GM21737 (cell line): Measurements from ENCODE around the gene DACT2.
"Not testable (repeated sequence)": the region's sequence is repeated elsewhere in the genome, so short reads cannot be mapped to it uniquely, and the experiment has no call there.

Experiments used
- ATAC-seq: cut with Tn5 transposase; IDR thresholded peaks from one replicate; pipeline ENCODE4 v1.9.1; 2021; ENCODE audit warnings: mild to moderate bottlenecking, moderate library complexity; ENCODE audit not compliant: unreplicated experiment

The DACT2 gene

GRCh38 chr6:168326294-168327261, 7.0 kb upstream of the DACT2 start:
- no peak for ATAC-seq

GRCh38 chr6:168322966-168323365, 3.4 kb upstream of the DACT2 start:
- no peak for ATAC-seq

- no peak for ATAC-seq
Measured at GRCh38 chr6:168320634-168321033, 1.1 kb upstream of the DACT2 start.

- ATAC-seq = no peak
Measured at GRCh38 chr6:168318579-168319278, 848 bp downstream of the DACT2 start.

DNA sequence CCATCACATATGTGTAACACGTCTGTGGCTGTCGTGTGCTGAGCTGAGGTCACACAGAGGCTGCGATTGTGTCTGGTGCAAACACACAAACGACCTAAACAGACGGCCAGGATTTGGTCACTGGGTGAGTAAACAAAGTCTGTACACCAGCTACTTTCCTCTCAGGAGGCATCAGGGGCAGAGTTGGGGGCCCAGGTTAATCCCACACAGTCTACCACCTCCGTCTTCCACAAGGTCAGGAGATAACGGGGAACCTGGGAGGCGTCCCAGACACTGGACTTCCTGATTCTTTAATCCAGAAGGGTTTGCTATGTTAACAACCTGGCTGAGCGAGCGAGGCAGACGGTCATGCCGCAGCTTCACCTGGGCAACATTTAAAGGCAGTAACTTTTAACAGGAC, 1.5 kb downstream of the DACT2 start:
- no peak for ATAC-seq

DNA sequence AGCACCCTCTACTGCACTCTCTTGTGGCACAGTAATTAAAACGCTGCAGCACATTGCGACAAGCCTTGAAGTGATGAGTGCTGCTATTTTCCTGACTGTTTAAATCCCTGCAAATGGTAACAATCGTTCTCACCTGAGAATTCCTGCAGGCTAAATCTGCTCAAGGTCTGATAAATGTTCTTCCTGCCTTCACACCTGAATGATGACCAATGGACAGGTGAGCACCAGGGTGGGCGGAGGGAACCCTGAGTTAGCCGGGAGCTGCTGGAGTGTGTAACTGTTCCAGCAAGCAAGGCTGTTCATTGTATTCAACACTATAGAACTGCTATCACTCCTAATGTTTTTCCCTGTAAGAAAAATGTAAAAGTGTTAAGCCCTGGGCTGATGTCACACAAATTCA, 4.0 kb downstream of the DACT2 start:
- ATAC-seq = no peak

DNA sequence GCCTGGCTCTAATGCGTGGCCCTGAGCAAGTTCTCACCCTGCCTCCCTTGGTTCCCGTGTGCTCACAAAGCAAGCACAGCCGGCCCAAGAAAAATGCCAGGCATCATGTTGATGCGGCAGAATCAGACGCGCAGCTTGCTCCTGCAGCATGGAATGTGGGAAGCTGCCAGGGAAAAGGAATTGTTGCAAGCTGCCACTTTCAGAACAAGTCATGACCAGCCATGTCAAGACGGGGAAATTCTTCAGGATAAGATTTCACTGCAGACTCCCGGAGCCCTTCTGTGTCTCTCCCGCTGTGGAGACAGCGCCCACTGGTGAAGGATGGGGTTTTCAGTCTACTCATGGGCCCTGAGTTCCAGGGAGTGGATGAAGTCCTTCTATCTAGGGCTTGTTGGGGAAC, 4.6 kb downstream of the DACT2 start:
- no peak for ATAC-seq

DNA sequence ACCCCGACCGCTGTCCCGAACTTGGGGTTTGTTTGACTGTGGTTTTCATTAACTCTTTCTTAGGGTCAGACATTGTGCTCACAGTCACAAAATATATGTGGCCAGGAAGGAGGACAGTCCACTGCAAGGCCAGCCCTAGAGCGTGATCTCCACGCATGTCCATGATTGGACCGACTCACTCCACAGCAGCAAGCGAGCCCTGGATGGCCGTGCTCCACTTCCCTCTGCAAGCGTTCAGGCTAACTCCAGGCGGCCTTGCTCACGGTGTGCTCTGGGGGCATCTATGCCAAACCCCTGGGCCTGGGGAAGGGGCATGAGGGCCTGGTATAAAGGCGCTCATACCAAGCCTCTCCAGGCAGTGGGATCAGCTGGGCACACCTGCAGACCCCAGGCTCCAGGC, 5.6 kb downstream of the DACT2 start:
- no peak for ATAC-seq

- ATAC-seq = no peak
Measured at GRCh38 chr6:168313431-168314011, 6.1 kb downstream of the DACT2 start.

DNA sequence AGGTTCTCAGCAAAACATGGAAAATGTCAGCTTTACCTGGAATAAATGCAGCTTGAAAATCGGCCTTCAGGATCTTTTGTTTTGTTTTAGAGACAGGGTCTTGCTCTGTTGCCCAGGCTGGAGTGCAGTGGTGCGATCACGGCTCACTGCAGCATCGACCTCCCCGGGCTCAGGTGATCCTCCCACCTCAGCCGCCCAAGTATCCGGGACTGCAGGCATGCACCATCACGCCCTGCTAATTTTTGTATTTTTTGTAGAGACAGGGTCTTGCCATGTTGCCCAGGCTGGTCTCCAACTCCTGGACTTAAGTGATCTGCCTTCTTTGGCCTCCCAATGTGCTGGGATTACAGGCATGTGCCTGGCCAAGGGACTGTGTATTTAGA, 7.5 kb downstream of the DACT2 start:
- ATAC-seq = not testable (repeated sequence)

- ATAC-seq = no peak
Measured at GRCh38 chr6:168311410-168312124, 8.0 kb downstream of the DACT2 start.

DNA sequence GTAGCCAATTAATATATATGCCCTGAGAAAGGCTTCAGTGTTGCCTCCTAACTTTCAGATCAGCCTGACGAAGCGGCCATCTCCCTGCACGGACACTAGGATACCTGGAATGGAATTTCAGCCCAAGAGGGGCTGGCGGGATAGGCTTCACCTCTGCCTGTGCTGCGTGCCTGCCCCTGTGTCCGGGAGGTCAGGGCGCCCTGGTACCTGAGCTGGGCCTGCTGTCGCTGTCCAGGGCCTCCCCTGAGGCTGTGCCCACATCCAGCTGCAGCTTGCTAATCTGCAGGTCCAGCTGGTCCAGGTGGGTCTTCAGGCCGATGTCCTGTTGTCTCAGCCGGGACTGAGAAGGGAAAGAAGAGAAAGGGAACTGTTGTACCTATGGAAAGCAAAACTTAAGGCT, 8.6 kb downstream of the DACT2 start:
- no peak for ATAC-seq

DNA sequence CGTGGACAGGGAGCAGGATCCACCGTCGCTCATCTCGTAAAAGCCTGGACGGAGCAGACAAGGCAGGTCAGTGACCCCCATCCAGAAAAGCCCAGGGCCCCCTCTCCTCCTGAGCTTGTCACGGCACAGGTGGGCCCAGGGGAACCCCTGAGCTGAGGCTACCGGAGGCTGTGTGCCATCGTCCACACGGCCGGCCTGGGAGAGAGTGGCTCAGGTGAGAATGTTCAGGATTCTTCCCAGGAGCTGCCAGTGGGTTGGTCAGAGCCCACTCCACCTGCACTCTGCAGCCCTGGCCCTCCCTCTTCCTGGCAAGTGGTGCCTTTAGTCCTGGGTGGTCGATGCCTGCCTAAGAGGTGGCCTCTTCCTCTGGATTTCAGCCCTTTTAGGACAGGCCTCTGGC, 9.2 kb downstream of the DACT2 start:
- no peak for ATAC-seq

GRCh38 chr6:168309997-168310396, 9.6 kb downstream of the DACT2 start:
- no peak for ATAC-seq

DNA sequence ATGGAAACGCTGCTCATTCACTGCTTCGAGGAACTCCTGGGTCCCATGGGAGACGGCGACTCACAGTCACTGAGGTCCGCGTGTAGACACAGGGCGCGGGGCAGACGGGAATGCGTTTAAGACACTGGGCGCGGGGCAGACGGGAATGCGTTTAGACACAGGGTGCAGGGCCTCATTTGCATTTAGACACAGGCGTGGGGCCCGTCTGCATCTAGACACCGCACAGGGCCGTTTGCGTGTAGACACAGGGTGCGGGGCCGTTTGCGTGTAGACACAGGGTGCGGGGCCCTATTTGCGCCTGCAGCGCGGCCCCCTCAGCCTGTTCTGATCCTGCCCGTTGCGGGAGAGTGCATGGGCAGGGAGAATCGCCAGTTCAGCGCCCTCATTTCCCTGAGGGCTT, 10.4 kb downstream of the DACT2 start:
- ATAC-seq = no peak

DNA sequence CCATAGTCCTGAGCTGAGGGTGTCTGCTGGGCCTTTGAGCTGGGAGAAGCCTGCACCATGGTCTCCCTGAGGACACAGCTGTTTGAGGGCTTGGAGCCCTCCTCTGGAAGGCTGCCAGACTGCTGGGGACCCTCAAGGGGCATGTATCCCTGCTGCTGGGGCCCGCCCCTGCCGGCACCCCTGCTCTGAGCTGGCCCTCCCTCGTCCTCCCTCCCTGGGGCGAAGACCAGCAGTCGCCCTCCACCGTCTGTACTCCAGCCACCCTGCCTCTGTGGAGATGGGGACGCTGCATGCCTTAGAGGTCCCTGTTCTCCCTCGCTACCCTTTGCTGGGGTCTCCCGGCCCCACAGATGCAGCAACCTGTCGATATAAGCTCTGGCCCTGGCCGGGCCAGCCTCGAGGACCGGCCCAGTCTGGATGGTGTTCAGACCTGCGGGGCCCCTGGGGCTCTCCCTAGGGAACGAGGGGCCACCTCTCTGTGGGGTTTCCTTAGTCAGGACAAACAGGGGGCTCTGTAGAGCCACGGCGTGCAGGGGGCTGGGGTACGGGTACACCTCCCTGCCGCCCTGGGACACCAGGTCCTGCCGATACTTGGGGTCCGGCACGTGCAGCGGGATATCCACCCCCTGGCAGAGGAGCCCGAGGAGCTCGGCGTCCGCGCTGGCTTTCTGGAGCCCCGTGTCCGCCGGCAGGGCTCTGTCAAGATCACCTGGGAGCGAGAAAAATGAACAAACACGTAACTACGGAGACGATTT, 11.0 kb downstream of the DACT2 start:
- ATAC-seq = no peak

GRCh38 chr6:168307695-168308021, 11.9 kb downstream of the DACT2 start:
- no peak for ATAC-seq

- ATAC-seq = no peak
Measured at GRCh38 chr6:168307015-168307694, 12.4 kb downstream of the DACT2 start.

DNA sequence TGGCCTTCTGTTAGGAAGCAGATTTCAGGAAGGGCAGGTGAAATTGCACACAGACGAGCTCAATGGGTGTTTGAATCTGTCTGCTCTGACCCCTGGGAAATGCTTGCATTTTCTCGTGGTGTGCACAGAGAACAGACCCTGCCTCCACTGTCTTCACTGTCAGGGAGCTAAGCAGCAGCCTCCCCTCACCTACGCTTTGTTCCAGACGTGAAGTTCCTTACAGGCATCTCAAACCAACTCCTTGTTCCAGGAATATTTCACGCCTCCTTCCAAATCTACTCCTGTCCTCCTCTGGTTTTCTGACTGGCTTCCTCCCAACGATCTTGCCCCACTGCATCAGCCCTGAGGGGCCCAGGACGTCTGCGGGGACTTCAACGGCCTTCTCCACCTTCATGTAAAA, 13.7 kb downstream of the DACT2 start:
- no peak for ATAC-seq

GRCh38 chr6:168305096-168305749, 14.4 kb downstream of the DACT2 start:
- ATAC-seq = no peak
